ENCODE results near the gene SLC35F6.

SLC35F6 gene

DNA sequence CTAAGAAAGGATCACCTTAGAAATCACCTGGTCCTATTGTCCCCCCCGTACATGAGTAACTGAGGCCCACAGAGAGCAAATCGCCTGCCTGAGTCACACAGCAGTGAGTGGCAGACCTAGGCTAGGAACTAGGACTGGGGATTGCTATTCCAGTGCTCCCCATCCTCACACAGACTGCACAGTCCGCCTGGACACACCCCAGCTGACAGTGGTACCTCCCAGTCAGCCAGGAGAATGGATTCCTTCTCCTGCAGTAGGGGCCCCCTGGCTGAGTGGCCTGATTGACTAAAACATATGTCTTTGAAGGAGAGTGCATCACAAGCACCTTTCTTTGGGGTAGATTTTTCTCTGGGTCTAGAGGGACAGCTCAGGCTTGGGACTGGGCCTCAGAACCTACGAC is 32.4 kb upstream of the SLC35F6 start:
- DNase-seq (ENCODE audit: low read depth), result no peak
- TF ChIP-seq, protein P1, sequence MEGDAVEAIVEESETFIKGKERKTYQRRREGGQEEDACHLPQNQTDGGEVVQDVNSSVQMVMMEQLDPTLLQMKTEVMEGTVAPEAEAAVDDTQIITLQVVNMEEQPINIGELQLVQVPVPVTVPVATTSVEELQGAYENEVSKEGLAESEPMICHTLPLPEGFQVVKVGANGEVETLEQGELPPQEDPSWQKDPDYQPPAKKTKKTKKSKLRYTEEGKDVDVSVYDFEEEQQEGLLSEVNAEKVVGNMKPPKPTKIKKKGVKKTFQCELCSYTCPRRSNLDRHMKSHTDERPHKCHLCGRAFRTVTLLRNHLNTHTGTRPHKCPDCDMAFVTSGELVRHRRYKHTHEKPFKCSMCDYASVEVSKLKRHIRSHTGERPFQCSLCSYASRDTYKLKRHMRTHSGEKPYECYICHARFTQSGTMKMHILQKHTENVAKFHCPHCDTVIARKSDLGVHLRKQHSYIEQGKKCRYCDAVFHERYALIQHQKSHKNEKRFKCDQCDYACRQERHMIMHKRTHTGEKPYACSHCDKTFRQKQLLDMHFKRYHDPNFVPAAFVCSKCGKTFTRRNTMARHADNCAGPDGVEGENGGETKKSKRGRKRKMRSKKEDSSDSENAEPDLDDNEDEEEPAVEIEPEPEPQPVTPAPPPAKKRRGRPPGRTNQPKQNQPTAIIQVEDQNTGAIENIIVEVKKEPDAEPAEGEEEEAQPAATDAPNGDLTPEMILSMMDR (IDR thresholded peaks at IDR 0.05; ENCODE audit: control insufficient read depth, extremely low read depth, insufficient read depth), result no peak
- no peak overlapping the region for H3K4me3 ChIP-seq (ENCODE audit: low read depth, low read length)

DNA sequence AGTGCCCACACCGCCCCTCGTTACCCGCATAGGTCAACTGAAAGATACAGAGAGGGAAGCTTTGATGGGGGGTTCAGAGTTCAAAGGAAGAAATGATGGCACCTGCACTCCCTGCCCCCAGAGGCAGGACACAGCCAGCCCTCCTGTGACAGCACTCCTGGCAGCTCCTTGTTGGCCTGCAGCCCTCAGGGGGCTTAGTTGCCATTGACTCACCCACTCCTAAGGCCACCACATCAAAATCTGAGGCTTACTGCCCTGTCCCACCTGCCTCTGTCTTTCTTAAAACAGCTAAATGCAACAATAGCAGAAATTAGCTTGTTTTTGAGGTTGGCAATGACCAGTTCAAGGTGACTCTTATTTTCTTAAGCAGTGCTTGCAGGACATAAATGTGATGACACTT is 31.6 kb upstream of the SLC35F6 start:
- H3K4me3 ChIP-seq (ENCODE audit: low read depth, low read length), result no peak overlapping the region
- no peak for DNase-seq (ENCODE audit: low read depth)
- TF ChIP-seq, protein P1 (IDR thresholded peaks at IDR 0.05; ENCODE audit: control insufficient read depth, extremely low read depth, insufficient read depth), result no peak

DNA sequence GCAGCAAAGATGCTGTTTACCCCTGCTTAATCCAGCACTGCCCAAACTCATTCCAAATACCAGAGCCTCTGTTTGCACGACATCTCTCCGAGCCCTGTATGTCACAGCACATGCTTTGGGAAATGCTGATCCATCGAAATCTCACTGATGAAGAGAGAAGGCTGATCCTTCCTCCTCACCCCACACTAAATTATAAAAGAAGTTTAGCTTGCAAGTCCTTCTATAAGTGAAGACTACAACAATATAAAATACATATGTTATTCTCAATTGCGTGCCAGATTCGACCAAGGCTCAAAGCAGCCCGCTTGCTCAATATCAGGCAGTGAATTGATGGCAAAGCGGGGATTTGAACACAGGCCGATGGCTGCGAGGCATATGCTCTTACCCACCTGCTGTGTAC is 30.7 kb upstream of the SLC35F6 start:
- H3K4me3 ChIP-seq (ENCODE audit: low read depth, low read length), result no peak overlapping the region
- TF ChIP-seq, protein P1 (IDR thresholded peaks at IDR 0.05; ENCODE audit: control insufficient read depth, extremely low read depth, insufficient read depth), result no peak
- DNase-seq (ENCODE audit: low read depth), result no peak

DNA sequence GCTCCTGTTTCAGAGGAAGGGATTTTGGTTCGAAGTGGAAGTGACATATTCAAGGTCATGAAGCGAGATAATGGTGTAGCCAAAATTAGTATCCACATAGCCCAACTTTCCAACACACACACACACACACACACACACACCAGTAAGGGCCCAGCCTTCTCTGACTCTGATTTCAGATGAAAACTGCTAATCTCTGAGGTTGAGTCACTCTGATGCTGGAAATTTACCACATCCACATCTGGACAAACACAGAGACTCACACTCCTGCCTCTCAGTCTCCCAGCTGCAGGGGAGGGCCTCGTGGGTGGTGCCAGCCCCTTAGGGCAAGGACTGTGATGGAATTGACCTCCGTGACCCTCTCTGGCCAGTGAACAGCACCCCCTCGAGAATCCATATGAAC is 29.0 kb upstream of the SLC35F6 start:
- TF ChIP-seq, protein P1 (IDR thresholded peaks at IDR 0.05; ENCODE audit: control insufficient read depth, extremely low read depth, insufficient read depth), result no peak
- H3K4me3 ChIP-seq (ENCODE audit: low read depth, low read length), result no peak overlapping the region
- DNase-seq (ENCODE audit: low read depth), result no peak

DNA sequence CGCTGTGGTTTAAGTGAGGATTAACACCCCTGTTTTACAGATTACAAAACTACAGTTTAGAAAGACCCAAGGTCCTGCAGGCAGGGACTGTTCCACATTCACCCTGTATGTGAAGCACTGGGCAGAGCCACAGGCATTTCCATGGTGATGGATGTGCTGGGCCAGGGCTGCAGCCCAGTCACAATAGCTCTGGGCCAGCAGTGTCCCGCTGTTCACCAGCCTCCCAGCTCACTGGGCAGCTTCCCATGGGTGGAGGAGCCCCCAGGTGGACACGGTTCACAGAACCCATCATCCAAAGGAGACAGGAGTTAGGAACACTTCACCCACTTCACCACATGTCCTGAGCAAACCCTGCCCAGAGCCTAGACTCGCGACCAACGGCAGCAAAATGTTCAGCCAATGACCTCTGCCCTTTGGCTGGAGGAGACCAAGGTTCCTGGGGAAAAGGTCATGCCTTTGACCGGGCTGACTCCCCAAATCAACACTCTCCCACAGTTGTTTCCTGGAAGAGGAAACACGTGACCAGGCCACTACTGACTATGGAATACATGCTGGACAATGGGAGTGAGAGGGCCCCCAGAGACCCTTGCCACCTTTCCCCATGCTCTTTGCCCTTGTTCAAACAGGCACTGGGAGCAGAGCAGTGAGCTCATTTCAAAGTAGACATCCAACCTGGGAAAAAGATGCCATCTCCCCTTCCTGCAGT is 28.0 kb upstream of the SLC35F6 start:
- TF ChIP-seq, protein P1 (IDR thresholded peaks at IDR 0.05; ENCODE audit: control insufficient read depth, extremely low read depth, insufficient read depth), result no peak
- DNase-seq (ENCODE audit: low read depth), result no peak
- no peak overlapping the region for H3K4me3 ChIP-seq (ENCODE audit: low read depth, low read length)

DNA sequence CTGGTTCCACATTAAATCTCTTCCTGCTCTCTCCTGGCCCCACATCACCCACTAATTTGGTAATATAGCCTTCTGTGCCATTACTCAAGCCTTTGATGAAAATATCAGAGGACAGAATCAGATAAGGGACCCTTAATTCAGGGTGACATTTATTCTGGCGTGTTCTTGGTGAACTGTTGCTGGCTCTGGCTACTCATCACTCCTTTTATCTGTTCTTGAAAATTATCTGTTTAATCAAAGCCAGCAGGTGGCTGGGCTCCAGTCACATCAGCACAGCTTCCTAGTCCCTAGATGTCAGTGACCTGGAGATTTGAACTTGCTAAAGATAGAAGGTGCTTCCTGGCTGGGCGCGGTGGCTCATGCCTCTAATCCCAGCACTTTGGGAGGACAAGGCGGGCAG is 26.9 kb upstream of the SLC35F6 start:
- TF ChIP-seq, protein P1 (IDR thresholded peaks at IDR 0.05; ENCODE audit: control insufficient read depth, extremely low read depth, insufficient read depth), result no peak
- DNase-seq (ENCODE audit: low read depth), result no peak
- no peak overlapping the region for H3K4me3 ChIP-seq (ENCODE audit: low read depth, low read length)

DNA sequence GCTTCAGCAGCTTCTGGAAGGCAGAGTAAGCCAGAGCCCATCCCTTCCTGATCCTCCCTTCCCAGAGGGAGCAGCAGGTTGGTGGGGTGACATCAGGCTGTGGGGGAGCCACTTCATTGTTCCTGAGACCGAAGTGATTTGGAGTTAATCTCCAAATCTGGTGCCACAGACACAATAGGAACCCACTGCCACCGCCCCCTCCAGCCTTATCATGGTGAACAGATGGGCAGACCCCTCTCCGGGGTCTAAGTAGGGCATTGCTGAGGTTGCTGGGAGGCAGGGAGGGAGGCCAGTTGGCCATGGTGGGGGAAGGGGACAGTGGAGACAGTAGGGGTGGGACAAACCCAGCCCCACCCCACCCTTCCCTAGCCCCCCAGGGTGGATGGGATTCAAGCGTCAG is 25.6 kb upstream of the SLC35F6 start:
- TF ChIP-seq, protein P1 (IDR thresholded peaks at IDR 0.05; ENCODE audit: control insufficient read depth, extremely low read depth, insufficient read depth), result no peak
- DNase-seq (ENCODE audit: low read depth), result no peak
- H3K4me3 ChIP-seq (ENCODE audit: low read depth, low read length), result no peak overlapping the region

All from LNCaP clone FGC (cell line).